Astrocyte (in vitro differentiated cells and primary cell): ENCODE measurements around the gene CROCC2.

Experiments
- EZH2 ChIP-seq: IDR thresholded peaks from 2 replicates; pipeline ENCODE4 v1.6.1; 2012; ENCODE audit warnings: mild to moderate bottlenecking, low read length, inconsistent platforms; ENCODE audit not compliant: insufficient read depth
- TF ChIP-seq, protein P1 (sequence below): IDR thresholded peaks from 2 replicates; pipeline ENCODE4 v1.5.1; 2011; ENCODE audit warnings: low read depth, mild to moderate bottlenecking, inconsistent platforms, low read length, moderate library complexity; ENCODE audit not compliant: insufficient read depth

DNA sequence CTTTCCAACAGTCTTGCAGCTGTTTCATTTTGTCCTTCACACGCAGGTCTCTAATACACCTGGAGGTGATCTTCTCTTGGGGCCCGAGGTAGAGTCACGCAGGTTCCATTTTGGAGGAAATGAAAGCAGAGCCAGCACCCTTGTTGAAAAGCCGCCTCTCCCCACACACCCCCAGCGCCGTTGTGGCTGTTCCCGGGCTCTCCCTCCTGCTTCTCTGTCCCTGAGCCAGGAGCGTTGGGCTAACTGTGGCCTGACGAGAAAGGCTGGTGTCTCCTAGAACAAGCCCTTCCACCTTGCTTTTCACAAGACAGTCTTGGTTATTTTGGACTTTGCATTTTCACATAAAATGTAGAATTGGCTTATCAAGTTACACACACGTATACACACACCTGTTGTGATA, 108.6 kb downstream of the CROCC2 start:
- TF ChIP-seq, protein P1, sequence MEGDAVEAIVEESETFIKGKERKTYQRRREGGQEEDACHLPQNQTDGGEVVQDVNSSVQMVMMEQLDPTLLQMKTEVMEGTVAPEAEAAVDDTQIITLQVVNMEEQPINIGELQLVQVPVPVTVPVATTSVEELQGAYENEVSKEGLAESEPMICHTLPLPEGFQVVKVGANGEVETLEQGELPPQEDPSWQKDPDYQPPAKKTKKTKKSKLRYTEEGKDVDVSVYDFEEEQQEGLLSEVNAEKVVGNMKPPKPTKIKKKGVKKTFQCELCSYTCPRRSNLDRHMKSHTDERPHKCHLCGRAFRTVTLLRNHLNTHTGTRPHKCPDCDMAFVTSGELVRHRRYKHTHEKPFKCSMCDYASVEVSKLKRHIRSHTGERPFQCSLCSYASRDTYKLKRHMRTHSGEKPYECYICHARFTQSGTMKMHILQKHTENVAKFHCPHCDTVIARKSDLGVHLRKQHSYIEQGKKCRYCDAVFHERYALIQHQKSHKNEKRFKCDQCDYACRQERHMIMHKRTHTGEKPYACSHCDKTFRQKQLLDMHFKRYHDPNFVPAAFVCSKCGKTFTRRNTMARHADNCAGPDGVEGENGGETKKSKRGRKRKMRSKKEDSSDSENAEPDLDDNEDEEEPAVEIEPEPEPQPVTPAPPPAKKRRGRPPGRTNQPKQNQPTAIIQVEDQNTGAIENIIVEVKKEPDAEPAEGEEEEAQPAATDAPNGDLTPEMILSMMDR, result no peak
- TF ChIP-seq EZH2, result no peak
